Measurements from ENCODE around the gene PLA1A. TPM values are rescaled to one million over a fixed set of nuclear protein-coding genes. Genes with fewer than 3 reads are reported as not detected.
A peak's percentile ranks its signal among the peaks of the same experiment; 100 is the strongest.

PLA1A gene
- total RNA-seq, 2 donors from 2014 or later = 0.58 to 1.3 TPM

DNA sequence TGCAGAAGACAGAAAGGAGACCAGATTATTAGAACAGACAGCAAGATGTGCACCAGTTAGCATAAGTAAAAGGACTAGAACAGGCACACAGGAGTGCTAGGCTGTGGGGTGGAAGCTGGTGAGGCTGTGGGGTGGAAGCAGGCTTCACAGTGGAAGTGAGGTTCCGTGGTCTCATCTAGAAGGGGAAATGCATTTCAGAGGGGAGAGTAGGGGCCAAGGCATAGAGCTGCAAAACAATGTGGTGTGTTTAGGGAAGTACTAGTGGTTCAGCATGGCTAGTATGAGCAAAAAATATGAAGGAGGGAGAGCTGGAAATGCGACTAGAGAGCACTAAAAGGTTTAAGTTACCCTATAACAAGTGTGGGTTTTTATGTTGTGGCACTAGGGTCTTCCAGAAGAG lies 56.2 kb downstream of the PLA1A start:
- H3K36me3 ChIP-seq = no peaks in the 10 kb centered on the region
- no peak for DNase-seq
- no peak overlapping the region for H3K4me3 ChIP-seq
- H3K27me3 ChIP-seq = no peaks in the 10 kb centered on the region
- H3K9me3 ChIP-seq = no peaks in the 10 kb centered on the region
- intact Hi-C loops (cut with DNase I) = no loop called here
- H3K4me1 ChIP-seq = no peaks in the 10 kb centered on the region
- TF ChIP-seq CTCF (IDR thresholded peaks at IDR 0.05) = no peak
- H3K27ac ChIP-seq = no peak overlapping the region
- H3K9ac ChIP-seq (ENCODE audit: low read depth in 2 of 2, low read length in 2 of 2) = no peak overlapping the region

GRCh38 chr3:119657887-119658702 lies 60.4 kb downstream of the PLA1A start:
- Histone ChIP-seq H3K9ac (ENCODE audit: low read depth in 2 of 2, low read length in 2 of 2) (no peak overlapping the region), H3K27ac (peak overlapping the region; percentile 1), H3K9me3 (no peaks in the 10 kb centered on the region), H3K4me1 (no peaks in the 10 kb centered on the region), H3K36me3 (no peaks in the 10 kb centered on the region), H3K4me3 (no peak overlapping the region), H3K27me3 (no peaks in the 10 kb centered on the region)
- no peak for TF ChIP-seq CTCF (IDR thresholded peaks at IDR 0.05)
- no peak for DNase-seq
- intact Hi-C loops (cut with DNase I) = no loop called here

DNA sequence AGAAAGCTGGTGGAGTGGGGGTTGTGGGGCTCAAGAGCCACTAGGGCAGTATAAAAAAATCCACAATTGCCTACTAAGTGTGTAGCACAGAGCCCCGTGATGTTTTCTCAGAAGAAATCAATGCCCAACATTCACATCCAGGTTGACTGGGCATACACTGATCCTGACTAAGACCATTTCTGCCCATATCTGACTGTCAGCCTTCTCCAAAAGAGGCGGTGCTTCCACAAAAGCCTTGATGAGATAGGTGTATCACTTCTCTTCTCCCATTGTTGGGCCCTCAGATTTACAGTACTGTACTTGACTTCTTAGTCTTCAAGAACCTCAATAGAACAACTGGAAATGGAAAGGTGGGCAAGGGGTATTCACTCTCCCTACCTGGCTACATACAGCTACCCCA lies 61.3 kb downstream of the PLA1A start:
- H3K9ac ChIP-seq (ENCODE audit: low read depth in 2 of 2, low read length in 2 of 2) = no peak overlapping the region
- H3K36me3 ChIP-seq = no peaks in the 10 kb centered on the region
- H3K27ac ChIP-seq = no peak overlapping the region
- no peak overlapping the region for H3K4me3 ChIP-seq
- H3K9me3 ChIP-seq = no peaks in the 10 kb centered on the region
- no peaks in the 10 kb centered on the region for H3K27me3 ChIP-seq
- no peak for TF ChIP-seq CTCF (IDR thresholded peaks at IDR 0.05)
- DNase-seq = no peak
- intact Hi-C loops (cut with DNase I) = no loop called here
- no peaks in the 10 kb centered on the region for H3K4me1 ChIP-seq

- Histone ChIP-seq H3K36me3 (no peaks in the 10 kb centered on the region), H3K27me3 (no peaks in the 10 kb centered on the region), H3K4me3 (peak overlapping the region; percentile 8), H3K9ac (ENCODE audit: low read depth in 2 of 2, low read length in 2 of 2) (no peak overlapping the region), H3K9me3 (no peaks in the 10 kb centered on the region), H3K27ac (peak overlapping the region; percentile 28), H3K4me1 (no peaks in the 10 kb centered on the region)
- intact Hi-C loops (cut with DNase I) = no loop called here
- DNase-seq = no peak
- no peak for TF ChIP-seq CTCF (IDR thresholded peaks at IDR 0.05)
Observed at GRCh38 chr3:119659606-119660291, 62.1 kb downstream of the PLA1A start.

DNA sequence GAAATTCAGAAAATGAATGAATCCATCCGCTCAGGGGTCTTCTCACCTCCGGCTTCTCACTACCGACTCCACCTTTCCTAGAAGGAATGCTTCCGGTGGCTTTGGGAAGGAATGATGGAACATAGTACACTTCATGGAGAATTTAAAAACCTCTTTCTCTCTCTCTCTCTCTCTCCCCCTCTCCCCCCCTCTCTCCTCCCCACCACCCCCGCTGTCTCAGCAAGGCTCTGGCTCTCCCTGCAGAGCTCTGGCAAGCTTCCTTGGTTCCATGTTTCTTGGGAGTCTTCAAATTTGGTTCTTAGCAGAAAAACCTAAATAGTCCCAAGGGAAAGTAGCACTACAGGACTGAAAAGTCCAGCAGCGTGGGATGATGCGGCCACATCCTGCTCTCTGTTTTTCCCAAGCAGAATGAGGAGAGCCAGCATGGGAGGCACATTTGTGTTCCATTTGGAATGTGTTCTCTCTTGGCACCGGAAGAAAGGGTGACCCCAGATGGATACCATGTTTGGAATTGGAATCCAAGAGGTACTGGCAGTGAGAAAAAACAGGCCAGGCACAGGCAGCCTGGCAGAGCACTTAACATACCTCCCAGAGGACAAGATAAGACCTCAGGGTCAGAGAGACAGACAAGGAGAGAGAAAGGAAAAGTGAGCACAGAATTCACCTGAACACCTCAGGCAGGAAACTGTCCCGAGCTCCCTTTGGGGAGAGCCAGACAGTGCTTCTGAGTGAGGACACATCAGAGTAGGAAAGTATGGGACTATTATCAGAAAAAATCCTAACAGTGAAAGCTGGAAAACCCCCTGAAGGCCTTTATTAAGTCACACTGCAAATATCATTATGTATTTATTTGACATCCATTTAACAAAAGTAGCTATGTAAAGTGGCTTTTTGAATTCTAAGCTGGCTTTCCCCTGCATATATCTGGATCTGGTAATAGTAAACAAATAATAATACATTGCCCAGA lies 63.1 kb downstream of the PLA1A start, which contains the start of gene POPDC2:
Gene POPDC2, minus strand, starts transcription at position 116 of the 967 bp plus-strand sequence. CDS start 166 bp downstream, outside the sequence.
- H3K36me3 ChIP-seq = no peaks in the 10 kb centered on the region
- H3K9me3 ChIP-seq = no peaks in the 10 kb centered on the region
- no peaks in the 10 kb centered on the region for H3K27me3 ChIP-seq
- H3K4me1 ChIP-seq = no peaks in the 10 kb centered on the region
- DNase-seq = no peak
- TF ChIP-seq CTCF (IDR thresholded peaks at IDR 0.05) = no peak
- no peak within 1 kb of the TSS for H3K9ac ChIP-seq (ENCODE audit: low read depth in 2 of 2, low read length in 2 of 2)
- H3K27ac ChIP-seq = peak within 1 kb of the TSS; percentile 28
- intact Hi-C loops (cut with DNase I) = no loop called here
- H3K4me3 ChIP-seq = peak within 1 kb of the TSS; percentile 8

Measured in colonic mucosa (tissue), 4 donors.